HepG2 (cell line): Measurements from ENCODE around the gene ABCA3. TPM values are rescaled to one million over a fixed set of nuclear protein-coding genes. Genes with fewer than 3 reads are reported as not detected.

Experiments
- CAMTA2 ChIP-seq: sonication (generic); formaldehyde crosslinking; IDR thresholded peaks from 2 replicates; pipeline ENCODE4 v1.4.0; 2020; ENCODE audit warnings: mild to moderate bottlenecking, missing genetic modification reagents, borderline replicate concordance
- KLF16 ChIP-seq, 2 experiments: sonication (generic) in 1 of 2; formaldehyde crosslinking in 1 of 2; IDR thresholded peaks; 2 replicates each; pipeline versions ENCODE4 v1.6.1 to v1.8.0; 2016 to 2023; ENCODE audit warnings: missing genetic modification reagents in 2 of 2, missing compliant biosample characterization in 1 of 2
- RBAK ChIP-seq: sonication (generic); formaldehyde crosslinking; IDR thresholded peaks from 2 replicates; pipeline ENCODE4 v1.5.1; 2020; ENCODE audit warnings: mild to moderate bottlenecking, missing genetic modification reagents
- SP1 ChIP-seq, 2 experiments: fragments of 450-650 bp in 1 of 2; sonication (generic) in 1 of 2; formaldehyde crosslinking in 1 of 2; IDR thresholded peaks; 2 replicates each; pipeline versions ENCODE4 v1.4.0 to v1.6.1; 2016 to 2020; ENCODE audit warnings: missing genetic modification reagents in 1 of 2
- SUZ12 ChIP-seq: fragments of 150-350 bp; IDR thresholded peaks from 2 replicates; pipeline ENCODE4 v1.6.1; 2014; ENCODE audit warnings: low read depth, low read length
- ZFX ChIP-seq: sonication (generic); formaldehyde crosslinking; IDR thresholded peaks from 2 replicates; pipeline ENCODE4 v1.4.0; 2020; ENCODE audit warnings: mild to moderate bottlenecking, low read depth, missing genetic modification reagents, moderate library complexity
- ZNF317 ChIP-seq: sonication (generic); formaldehyde crosslinking; IDR thresholded peaks from 2 replicates; pipeline ENCODE4 v1.5.0; 2020; ENCODE audit warnings: mild to moderate bottlenecking, missing genetic modification reagents
- ZNF333 ChIP-seq: sonication (generic); formaldehyde crosslinking; IDR thresholded peaks from 2 replicates; pipeline ENCODE4 v1.4.0; 2020; ENCODE audit warnings: mild to moderate bottlenecking, missing genetic modification reagents, borderline replicate concordance
- ZNF343 ChIP-seq: sonication (generic); formaldehyde crosslinking; IDR thresholded peaks from 2 replicates; pipeline ENCODE4 v1.4.0; 2020; ENCODE audit warnings: mild to moderate bottlenecking, missing genetic modification reagents
- ZNF496 ChIP-seq: sonication (generic); formaldehyde crosslinking; IDR thresholded peaks from 2 replicates; pipeline ENCODE4 v1.8.1; 2023; ENCODE audit warnings: mild to moderate bottlenecking, moderate library complexity, missing genetic modification reagents; ENCODE audit not compliant: insufficient replicate concordance
- polyA plus RNA-seq, 8 experiments: library from polyadenylated mRNA; depleted of rRNA in 3 of 8; stranded (reverse) in 7 of 8; unstranded in 1 of 8; fragments of >200 nt; fragmentation: Illumina TruSeq in 4 of 8; extraction: Trizol in 4 of 8; gene quantifications; 2 replicates each; pipeline versions ENCODE4 v1.2.1 to v1.2.3, GENCODE V29; 2011 to 2016; ENCODE audit warnings: low read depth in 4 of 8, missing spikeins in 1 of 8, mixed read lengths in 1 of 8; ENCODE audit not compliant: insufficient read depth in 1 of 8
- total RNA-seq, 5 experiments: library from RNA; depleted of rRNA; stranded (reverse); fragments of >200 nt; fragmentation: Illumina TruSeq; extraction: Trizol; gene quantifications; 2 replicates each; pipeline ENCODE4 v1.2.3, GENCODE V29; 2016; ENCODE audit warnings: low read depth in 1 of 5
- TF ChIP-seq, protein P1 (sequence below): sonication (generic); formaldehyde crosslinking; IDR thresholded peaks from 2 replicates; pipeline ENCODE4 v1.5.1; 2020; ENCODE audit warnings: mild to moderate bottlenecking, missing genetic modification reagents, moderate library complexity
- TF ChIP-seq, protein P2 (sequence below): sonication (generic); formaldehyde crosslinking; IDR thresholded peaks from 2 replicates; pipeline ENCODE4 v1.4.0; 2020; ENCODE audit warnings: missing genetic modification reagents
- TF ChIP-seq, protein P3 (sequence below): sonication (generic); formaldehyde crosslinking; IDR thresholded peaks from 2 replicates; pipeline ENCODE4 v1.5.1; 2020; ENCODE audit warnings: mild to moderate bottlenecking, missing genetic modification reagents, moderate library complexity
- TF ChIP-seq, protein P4 (sequence below): sonication (generic); formaldehyde crosslinking; IDR thresholded peaks from 2 replicates; pipeline ENCODE4 v1.8.1; 2023; ENCODE audit warnings: missing genetic modification reagents, mild to moderate bottlenecking, borderline replicate concordance
- TF ChIP-seq, protein P5 (sequence below): sonication (generic); formaldehyde crosslinking; IDR thresholded peaks from 2 replicates; pipeline ENCODE4 v1.4.0; 2020; ENCODE audit warnings: missing genetic modification reagents
- TF ChIP-seq, protein P6 (sequence below): sonication (generic); formaldehyde crosslinking; IDR thresholded peaks from 2 replicates; pipeline ENCODE4 v1.4.0; 2020; ENCODE audit warnings: mild to moderate bottlenecking, missing genetic modification reagents

The ABCA3 gene
- total and polyA plus RNA-seq, 2 of the 13 experiments (the other 11 are each of a cell fraction or from before 2014, with no cell fraction given) = 0.60 to 1.5 TPM

DNA sequence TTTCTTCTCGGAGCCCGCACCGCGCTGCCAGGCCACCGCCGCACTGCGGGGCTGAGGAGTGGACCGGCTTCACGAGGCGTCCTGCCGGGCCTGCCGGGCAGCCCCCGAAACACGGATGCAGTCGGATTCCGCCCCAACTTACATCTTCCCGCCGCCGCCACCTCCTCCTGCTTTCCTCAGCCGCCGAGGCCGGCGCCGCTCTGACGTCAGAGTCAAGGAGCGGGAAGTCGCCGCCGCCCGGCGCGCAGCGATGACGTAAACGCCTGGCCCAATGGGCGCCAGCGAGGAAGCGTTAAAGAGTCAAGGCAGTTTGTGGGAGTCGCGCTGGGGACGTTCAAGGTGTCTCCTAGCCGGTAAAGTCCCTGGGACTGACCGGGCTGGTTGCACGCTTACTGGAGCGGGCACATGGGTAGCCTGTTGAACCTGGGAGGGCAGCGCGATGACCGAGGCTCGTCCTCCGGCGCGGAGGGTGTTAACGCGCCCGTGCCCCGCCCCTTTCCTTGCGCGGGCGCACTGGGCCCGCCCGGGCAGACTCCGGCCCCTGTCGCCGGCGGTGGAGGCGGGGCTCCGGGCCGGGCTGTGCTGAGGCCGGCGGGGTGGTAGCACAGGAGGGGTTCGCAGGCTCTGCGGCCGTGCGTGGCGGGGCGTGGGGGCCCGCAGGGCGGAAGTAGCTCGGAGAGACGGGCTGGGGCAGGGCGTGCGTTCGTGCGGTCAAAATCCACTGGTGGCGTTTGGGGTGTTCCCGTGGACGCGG, 72.4 kb downstream of the ABCA3 start, which contains the start of gene RNPS1 (continued):
- TF ChIP-seq RBAK = no peak
- TF ChIP-seq, protein P1, sequence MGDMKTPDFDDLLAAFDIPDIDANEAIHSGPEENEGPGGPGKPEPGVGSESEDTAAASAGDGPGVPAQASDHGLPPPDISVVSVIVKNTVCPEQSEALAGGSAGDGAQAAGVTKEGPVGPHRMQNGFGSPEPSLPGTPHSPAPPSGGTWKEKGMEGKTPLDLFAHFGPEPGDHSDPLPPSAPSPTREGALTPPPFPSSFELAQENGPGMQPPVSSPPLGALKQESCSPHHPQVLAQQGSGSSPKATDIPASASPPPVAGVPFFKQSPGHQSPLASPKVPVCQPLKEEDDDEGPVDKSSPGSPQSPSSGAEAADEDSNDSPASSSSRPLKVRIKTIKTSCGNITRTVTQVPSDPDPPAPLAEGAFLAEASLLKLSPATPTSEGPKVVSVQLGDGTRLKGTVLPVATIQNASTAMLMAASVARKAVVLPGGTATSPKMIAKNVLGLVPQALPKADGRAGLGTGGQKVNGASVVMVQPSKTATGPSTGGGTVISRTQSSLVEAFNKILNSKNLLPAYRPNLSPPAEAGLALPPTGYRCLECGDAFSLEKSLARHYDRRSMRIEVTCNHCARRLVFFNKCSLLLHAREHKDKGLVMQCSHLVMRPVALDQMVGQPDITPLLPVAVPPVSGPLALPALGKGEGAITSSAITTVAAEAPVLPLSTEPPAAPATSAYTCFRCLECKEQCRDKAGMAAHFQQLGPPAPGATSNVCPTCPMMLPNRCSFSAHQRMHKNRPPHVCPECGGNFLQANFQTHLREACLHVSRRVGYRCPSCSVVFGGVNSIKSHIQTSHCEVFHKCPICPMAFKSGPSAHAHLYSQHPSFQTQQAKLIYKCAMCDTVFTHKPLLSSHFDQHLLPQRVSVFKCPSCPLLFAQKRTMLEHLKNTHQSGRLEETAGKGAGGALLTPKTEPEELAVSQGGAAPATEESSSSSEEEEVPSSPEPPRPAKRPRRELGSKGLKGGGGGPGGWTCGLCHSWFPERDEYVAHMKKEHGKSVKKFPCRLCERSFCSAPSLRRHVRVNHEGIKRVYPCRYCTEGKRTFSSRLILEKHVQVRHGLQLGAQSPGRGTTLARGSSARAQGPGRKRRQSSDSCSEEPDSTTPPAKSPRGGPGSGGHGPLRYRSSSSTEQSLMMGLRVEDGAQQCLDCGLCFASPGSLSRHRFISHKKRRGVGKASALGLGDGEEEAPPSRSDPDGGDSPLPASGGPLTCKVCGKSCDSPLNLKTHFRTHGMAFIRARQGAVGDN (CRISPR knock-in tag) = peak; percentile 91
- TF ChIP-seq, protein P2, sequence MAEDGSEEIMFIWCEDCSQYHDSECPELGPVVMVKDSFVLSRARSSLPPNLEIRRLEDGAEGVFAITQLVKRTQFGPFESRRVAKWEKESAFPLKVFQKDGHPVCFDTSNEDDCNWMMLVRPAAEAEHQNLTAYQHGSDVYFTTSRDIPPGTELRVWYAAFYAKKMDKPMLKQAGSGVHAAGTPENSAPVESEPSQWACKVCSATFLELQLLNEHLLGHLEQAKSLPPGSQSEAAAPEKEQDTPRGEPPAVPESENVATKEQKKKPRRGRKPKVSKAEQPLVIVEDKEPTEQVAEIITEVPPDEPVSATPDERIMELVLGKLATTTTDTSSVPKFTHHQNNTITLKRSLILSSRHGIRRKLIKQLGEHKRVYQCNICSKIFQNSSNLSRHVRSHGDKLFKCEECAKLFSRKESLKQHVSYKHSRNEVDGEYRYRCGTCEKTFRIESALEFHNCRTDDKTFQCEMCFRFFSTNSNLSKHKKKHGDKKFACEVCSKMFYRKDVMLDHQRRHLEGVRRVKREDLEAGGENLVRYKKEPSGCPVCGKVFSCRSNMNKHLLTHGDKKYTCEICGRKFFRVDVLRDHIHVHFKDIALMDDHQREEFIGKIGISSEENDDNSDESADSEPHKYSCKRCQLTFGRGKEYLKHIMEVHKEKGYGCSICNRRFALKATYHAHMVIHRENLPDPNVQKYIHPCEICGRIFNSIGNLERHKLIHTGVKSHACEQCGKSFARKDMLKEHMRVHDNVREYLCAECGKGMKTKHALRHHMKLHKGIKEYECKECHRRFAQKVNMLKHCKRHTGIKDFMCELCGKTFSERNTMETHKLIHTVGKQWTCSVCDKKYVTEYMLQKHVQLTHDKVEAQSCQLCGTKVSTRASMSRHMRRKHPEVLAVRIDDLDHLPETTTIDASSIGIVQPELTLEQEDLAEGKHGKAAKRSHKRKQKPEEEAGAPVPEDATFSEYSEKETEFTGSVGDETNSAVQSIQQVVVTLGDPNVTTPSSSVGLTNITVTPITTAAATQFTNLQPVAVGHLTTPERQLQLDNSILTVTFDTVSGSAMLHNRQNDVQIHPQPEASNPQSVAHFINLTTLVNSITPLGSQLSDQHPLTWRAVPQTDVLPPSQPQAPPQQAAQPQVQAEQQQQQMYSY (CRISPR knock-in tag) = no peak
- TF ChIP-seq SP1 (IDR thresholded peaks at IDR 0.05) = no peak
- peak; percentile 74 for TF ChIP-seq SP1 (CRISPR knock-in tag; IDR thresholded peaks at IDR 0.05)
- 0 out of 2 replicates have a peak, but pooled peaks have one; percentile 59 for TF ChIP-seq ZNF343 (CRISPR knock-in tag)
- TF ChIP-seq SUZ12 = no peak
- peak in 1 of 2 experiments; percentile 89; a peak in 2 of 4 replicates for TF ChIP-seq KLF16 (CRISPR knock-in tag; IDR thresholded peaks at IDR 0.05)
- TF ChIP-seq ZNF333 (CRISPR knock-in tag) = peak; percentile 70
- TF ChIP-seq, protein P3, sequence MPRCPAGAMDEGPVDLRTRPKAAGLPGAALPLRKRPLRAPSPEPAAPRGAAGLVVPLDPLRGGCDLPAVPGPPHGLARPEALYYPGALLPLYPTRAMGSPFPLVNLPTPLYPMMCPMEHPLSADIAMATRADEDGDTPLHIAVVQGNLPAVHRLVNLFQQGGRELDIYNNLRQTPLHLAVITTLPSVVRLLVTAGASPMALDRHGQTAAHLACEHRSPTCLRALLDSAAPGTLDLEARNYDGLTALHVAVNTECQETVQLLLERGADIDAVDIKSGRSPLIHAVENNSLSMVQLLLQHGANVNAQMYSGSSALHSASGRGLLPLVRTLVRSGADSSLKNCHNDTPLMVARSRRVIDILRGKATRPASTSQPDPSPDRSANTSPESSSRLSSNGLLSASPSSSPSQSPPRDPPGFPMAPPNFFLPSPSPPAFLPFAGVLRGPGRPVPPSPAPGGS (CRISPR knock-in tag) = peak; percentile 84
- TF ChIP-seq ZNF496 (CRISPR knock-in tag) = no peak
- TF ChIP-seq, protein P4, sequence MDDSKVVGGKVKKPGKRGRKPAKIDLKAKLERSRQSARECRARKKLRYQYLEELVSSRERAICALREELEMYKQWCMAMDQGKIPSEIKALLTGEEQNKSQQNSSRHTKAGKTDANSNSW (CRISPR knock-in tag) = 0 out of 2 replicates have a peak, but pooled peaks have one; percentile 70
- TF ChIP-seq, protein P5, sequence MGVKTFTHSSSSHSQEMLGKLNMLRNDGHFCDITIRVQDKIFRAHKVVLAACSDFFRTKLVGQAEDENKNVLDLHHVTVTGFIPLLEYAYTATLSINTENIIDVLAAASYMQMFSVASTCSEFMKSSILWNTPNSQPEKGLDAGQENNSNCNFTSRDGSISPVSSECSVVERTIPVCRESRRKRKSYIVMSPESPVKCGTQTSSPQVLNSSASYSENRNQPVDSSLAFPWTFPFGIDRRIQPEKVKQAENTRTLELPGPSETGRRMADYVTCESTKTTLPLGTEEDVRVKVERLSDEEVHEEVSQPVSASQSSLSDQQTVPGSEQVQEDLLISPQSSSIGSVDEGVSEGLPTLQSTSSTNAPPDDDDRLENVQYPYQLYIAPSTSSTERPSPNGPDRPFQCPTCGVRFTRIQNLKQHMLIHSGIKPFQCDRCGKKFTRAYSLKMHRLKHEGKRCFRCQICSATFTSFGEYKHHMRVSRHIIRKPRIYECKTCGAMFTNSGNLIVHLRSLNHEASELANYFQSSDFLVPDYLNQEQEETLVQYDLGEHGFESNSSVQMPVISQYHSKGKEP (CRISPR knock-in tag) = no peak; the same call in none of the 2 replicates
- peak; percentile 98 for TF ChIP-seq ZFX (CRISPR knock-in tag)
- TF ChIP-seq, protein P6, sequence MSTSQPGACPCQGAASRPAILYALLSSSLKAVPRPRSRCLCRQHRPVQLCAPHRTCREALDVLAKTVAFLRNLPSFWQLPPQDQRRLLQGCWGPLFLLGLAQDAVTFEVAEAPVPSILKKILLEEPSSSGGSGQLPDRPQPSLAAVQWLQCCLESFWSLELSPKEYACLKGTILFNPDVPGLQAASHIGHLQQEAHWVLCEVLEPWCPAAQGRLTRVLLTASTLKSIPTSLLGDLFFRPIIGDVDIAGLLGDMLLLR = peak; percentile 95
- TF ChIP-seq CAMTA2 = peak; percentile 82
- peak; percentile 68 for TF ChIP-seq ZNF317
